ENCODE results near the gene SPOCK1.

DNA sequence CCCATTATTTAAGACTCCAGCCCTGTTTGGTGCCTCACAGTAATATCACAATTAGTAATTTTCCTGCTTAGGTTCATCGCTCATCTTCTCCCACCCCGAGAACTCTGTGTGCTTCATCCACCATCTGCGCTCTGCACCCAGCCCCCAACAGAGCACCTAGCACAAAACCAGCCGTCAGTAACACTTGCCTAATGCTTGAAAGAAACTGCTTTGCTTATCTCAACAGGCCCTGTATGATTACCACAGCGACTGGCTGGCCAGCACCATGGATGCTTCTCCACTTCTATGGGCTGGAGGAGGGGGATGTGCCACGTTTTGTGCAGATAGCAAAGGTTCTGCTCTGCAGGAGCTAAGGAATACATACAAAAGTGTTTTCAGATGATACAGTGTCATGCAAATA is 166.8 kb downstream of the SPOCK1 start:
- TF ChIP-seq, protein P1, sequence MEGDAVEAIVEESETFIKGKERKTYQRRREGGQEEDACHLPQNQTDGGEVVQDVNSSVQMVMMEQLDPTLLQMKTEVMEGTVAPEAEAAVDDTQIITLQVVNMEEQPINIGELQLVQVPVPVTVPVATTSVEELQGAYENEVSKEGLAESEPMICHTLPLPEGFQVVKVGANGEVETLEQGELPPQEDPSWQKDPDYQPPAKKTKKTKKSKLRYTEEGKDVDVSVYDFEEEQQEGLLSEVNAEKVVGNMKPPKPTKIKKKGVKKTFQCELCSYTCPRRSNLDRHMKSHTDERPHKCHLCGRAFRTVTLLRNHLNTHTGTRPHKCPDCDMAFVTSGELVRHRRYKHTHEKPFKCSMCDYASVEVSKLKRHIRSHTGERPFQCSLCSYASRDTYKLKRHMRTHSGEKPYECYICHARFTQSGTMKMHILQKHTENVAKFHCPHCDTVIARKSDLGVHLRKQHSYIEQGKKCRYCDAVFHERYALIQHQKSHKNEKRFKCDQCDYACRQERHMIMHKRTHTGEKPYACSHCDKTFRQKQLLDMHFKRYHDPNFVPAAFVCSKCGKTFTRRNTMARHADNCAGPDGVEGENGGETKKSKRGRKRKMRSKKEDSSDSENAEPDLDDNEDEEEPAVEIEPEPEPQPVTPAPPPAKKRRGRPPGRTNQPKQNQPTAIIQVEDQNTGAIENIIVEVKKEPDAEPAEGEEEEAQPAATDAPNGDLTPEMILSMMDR (IDR thresholded peaks at IDR 0.05): no peak
- TF ChIP-seq EP300 (IDR thresholded peaks at IDR 0.05; ENCODE audit: low read depth) (no peak), POLR2A (IDR thresholded peaks at IDR 0.05) (no peak), POLR2AphosphoS5 (IDR thresholded peaks at IDR 0.05) (no peak)

All from transverse colon (tissue), 4 donors.